H1 (cell line): ENCODE results near the gene PKMYT1. TPM values are rescaled to one million over a fixed set of nuclear protein-coding genes. Genes with fewer than 3 reads are reported as not detected.

ENCODE experiments used
- CTCF ChIA-PET: fragments of 300-600 bp; sonication (Branson Sonifier 250); formaldehyde crosslinking; loops from one replicate; lab custom pipeline; 2021; ENCODE audit not compliant: partially characterized antibody; lab: Charles Lee
- POLR2A ChIA-PET: fragments of 300-600 bp; sonication (Branson Sonifier 250); formaldehyde crosslinking; loops from one replicate; lab custom pipeline; 2021; ENCODE audit warnings: inconsistent platforms; ENCODE audit not compliant: partially characterized antibody; lab: Charles Lee
- DNase-seq, 2 experiments: peaks; one replicate each; pipeline versions ENCODE4 v3.0.0 to v3.0.0-alpha.2; 2010 to 2022; ENCODE audit warnings: low spot score in 2 of 2, low read depth in 1 of 2, mixed read lengths in 1 of 2
- FAIRE-seq: peaks from 2 replicates; lab custom pipeline; 2011; peaks lifted over from hg19 to GRCh38; lab: Jason Lieb, UNC
- H2AFZ ChIP-seq: 2 replicates; pipeline ENCODE4 v1.8.1; 2012; ENCODE audit warnings: low read length, inconsistent platforms
- H2AK5ac ChIP-seq: 2 replicates; pipeline ENCODE4 v1.6.1; 2013; ENCODE audit warnings: low read depth, low read length
- H2BK120ac ChIP-seq: replicated peaks from 2 replicates; pipeline ENCODE3; 2013; ENCODE audit warnings: low read depth, low read length, inconsistent platforms
- H2BK12ac ChIP-seq: 2 replicates; pipeline ENCODE4 v1.6.1; 2013; ENCODE audit warnings: low read depth, low read length
- H2BK15ac ChIP-seq: 2 replicates; pipeline ENCODE4 v1.6.1; 2013; ENCODE audit warnings: low read length
- H2BK20ac ChIP-seq: 2 replicates; pipeline ENCODE4 v1.6.1; 2013; ENCODE audit warnings: low read length
- H2BK5ac ChIP-seq: 2 replicates; pipeline ENCODE4 v1.6.1; 2013; ENCODE audit warnings: low read depth, low read length
- H3K14ac ChIP-seq: 2 replicates; pipeline ENCODE4 v1.6.1; 2013; ENCODE audit warnings: inconsistent platforms; ENCODE audit not compliant: insufficient read length
- H3K18ac ChIP-seq: 2 replicates; pipeline ENCODE4 v1.6.1; 2013; ENCODE audit warnings: low read length; ENCODE audit errors: extremely low read depth
- H3K23ac ChIP-seq: 2 replicates; pipeline ENCODE4 v1.6.1; 2013; ENCODE audit warnings: inconsistent platforms; ENCODE audit not compliant: insufficient read length
- H3K23me2 ChIP-seq: 2 replicates; pipeline ENCODE4 v1.6.1; 2013; ENCODE audit warnings: low read depth, low read length
- H3K27ac ChIP-seq: 2 replicates; pipeline ENCODE4 v1.6.1; 2011; ENCODE audit warnings: low read depth, low read length, inconsistent platforms
- H3K27me3 ChIP-seq, 4 experiments: replicated peaks in 1 of 4; 1 replicate in 1 of 4; 2 replicates in 3 of 4; pipeline versions ENCODE4 v1.6.1 to v1.8.1; 2011 to 2013; ENCODE audit warnings: low read length in 3 of 4, mild to moderate bottlenecking in 3 of 4, inconsistent platforms in 2 of 4, mixed read lengths in 2 of 4, moderate library complexity in 1 of 4; ENCODE audit not compliant: control insufficient read depth in 3 of 4, insufficient read depth in 3 of 4; ENCODE audit errors: extremely low read depth in 1 of 4
- H3K36me3 ChIP-seq, 4 experiments: 2 replicates each; pipeline versions ENCODE4 v1.6.1 to v1.8.1; 2011 to 2013; ENCODE audit warnings: mild to moderate bottlenecking in 4 of 4, low read length in 3 of 4, moderate library complexity in 2 of 4, control low read depth in 1 of 4, inconsistent platforms in 1 of 4; ENCODE audit not compliant: insufficient read depth in 4 of 4, control insufficient read depth in 2 of 4
- H3K4ac ChIP-seq: replicated peaks from 2 replicates; pipeline ENCODE3; 2013; ENCODE audit warnings: low read length, low read depth, mixed read lengths, inconsistent platforms; ENCODE audit not compliant: insufficient read length
- H3K4me1 ChIP-seq, 4 experiments: replicated peaks in 1 of 4; 1 replicate in 1 of 4; 2 replicates in 3 of 4; pipeline versions ENCODE4 v1.6.1 to v1.8.1; 2011 to 2013; ENCODE audit warnings: low read length in 3 of 4, inconsistent platforms in 2 of 4, mixed read lengths in 1 of 4; ENCODE audit not compliant: insufficient read depth in 4 of 4, control insufficient read depth in 3 of 4
- H3K4me2 ChIP-seq, 2 experiments: 2 replicates each; pipeline versions ENCODE4 v1.6.1 to v1.8.1; 2011 to 2013; ENCODE audit warnings: low read depth in 2 of 2, low read length in 2 of 2, control low read depth in 1 of 2, inconsistent platforms in 1 of 2, mild to moderate bottlenecking in 1 of 2; ENCODE audit not compliant: insufficient read depth in 1 of 2
- H3K4me3 ChIP-seq, 4 experiments: fragments of 200-600, 300-600 bp in 1 of 4; sonication (generic), shearing (Covaris generic), sonication (Bioruptor Twin) in 1 of 4; 2 replicates each; pipeline versions ENCODE4 v1.5.1 to v1.8.1; 2011 to 2016; ENCODE audit warnings: low read length in 4 of 4, low read depth in 3 of 4, control low read depth in 2 of 4, inconsistent platforms in 2 of 4, mild to moderate bottlenecking in 2 of 4, mixed read lengths in 1 of 4, moderate library complexity in 1 of 4; ENCODE audit not compliant: insufficient read depth in 2 of 4; ENCODE audit errors: extremely low read depth in 1 of 4
- H3K56ac ChIP-seq: replicated peaks from 2 replicates; pipeline ENCODE3; 2013; ENCODE audit warnings: low read depth, mild to moderate bottlenecking, mixed read lengths, low read length, inconsistent platforms; ENCODE audit not compliant: insufficient read length
- H3K79me1 ChIP-seq: 2 replicates; pipeline ENCODE4 v1.6.1; 2013; ENCODE audit warnings: low read depth, low read length, control low read depth
- H3K79me2 ChIP-seq, 2 experiments: 2 replicates each; pipeline versions ENCODE4 v1.6.1 to v1.8.1; 2012 to 2013; ENCODE audit warnings: low read length in 2 of 2, mild to moderate bottlenecking in 2 of 2, inconsistent platforms in 1 of 2; ENCODE audit not compliant: insufficient read depth in 2 of 2, control insufficient read depth in 1 of 2
- H3K9ac ChIP-seq, 4 experiments: replicated peaks in 1 of 4; 1 replicate in 1 of 4; 2 replicates in 3 of 4; pipeline versions ENCODE4 v1.6.1 to v1.8.1; 2011 to 2013; ENCODE audit warnings: low read depth in 3 of 4, low read length in 3 of 4, control low read depth in 2 of 4, mild to moderate bottlenecking in 2 of 4, moderate library complexity in 2 of 4, inconsistent platforms in 1 of 4; ENCODE audit errors: extremely low read depth in 1 of 4
- H3K9me3 ChIP-seq, 2 experiments: 2 replicates each; pipeline versions ENCODE4 v1.6.1 to v1.8.1; 2012 to 2013; ENCODE audit warnings: mild to moderate bottlenecking in 2 of 2, moderate library complexity in 2 of 2, control low read depth in 1 of 2, inconsistent platforms in 1 of 2, low read depth in 1 of 2, low read length in 1 of 2, mixed read lengths in 1 of 2; ENCODE audit not compliant: insufficient read depth in 2 of 2
- H4K20me1 ChIP-seq, 2 experiments: replicated peaks in 1 of 2; 2 replicates each; pipeline versions ENCODE3 to v1.8.1; 2011 to 2013; ENCODE audit warnings: inconsistent platforms in 2 of 2, low read length in 2 of 2, mild to moderate bottlenecking in 1 of 2; ENCODE audit not compliant: insufficient read depth in 2 of 2, control insufficient read depth in 1 of 2
- H4K5ac ChIP-seq: 2 replicates; pipeline ENCODE4 v1.6.1; 2013; ENCODE audit warnings: low read length, low read depth, mixed read lengths, inconsistent platforms; ENCODE audit not compliant: insufficient read length
- H4K8ac ChIP-seq: 2 replicates; pipeline ENCODE4 v1.8.0; 2013; ENCODE audit warnings: mild to moderate bottlenecking, moderate library complexity, low read length, inconsistent platforms; ENCODE audit not compliant: insufficient read depth; ENCODE audit errors: extremely low read depth
- H4K91ac ChIP-seq: replicated peaks from 2 replicates; pipeline ENCODE3; 2013; ENCODE audit warnings: low read length, mixed read lengths, inconsistent platforms; ENCODE audit not compliant: insufficient read length
- CBX5 ChIP-seq: fragments of 300-800, 300-1000 bp; sonication (generic); IDR thresholded peaks from 2 replicates; pipeline ENCODE4 v1.7.1; 2016; ENCODE audit warnings: antibody characterized with exemption, low read length, low read depth
- CHD1 ChIP-seq: IDR thresholded peaks from 2 replicates; pipeline ENCODE4 v1.6.1; 2012; ENCODE audit warnings: low read depth, low read length, improper control_type of control experiment
- JUN ChIP-seq: IDR thresholded peaks from 2 replicates; pipeline ENCODE4 v1.6.1; 2011; ENCODE audit warnings: low read depth, mild to moderate bottlenecking, improper control_type of control experiment, low read length
- NANOG ChIP-seq: IDR thresholded peaks from 2 replicates; pipeline ENCODE4 v1.6.1; 2011; ENCODE audit warnings: low read length, low read depth, mild to moderate bottlenecking, inconsistent platforms; ENCODE audit not compliant: insufficient read depth, poor library complexity, severe bottlenecking
- RAD21 ChIP-seq, 2 experiments: IDR thresholded peaks in 1 of 2; conservative IDR thresholded peaks in 1 of 2; 2 replicates each; pipeline ENCODE4 v1.6.1; 2011; ENCODE audit warnings: low read depth in 2 of 2, low read length in 2 of 2, improper control_type of control experiment in 1 of 2, inconsistent platforms in 1 of 2, mild to moderate bottlenecking in 1 of 2, moderate library complexity in 1 of 2
- RBBP5 ChIP-seq: IDR thresholded peaks from 2 replicates; pipeline ENCODE4 v1.7.1; 2012; ENCODE audit warnings: low read depth, mild to moderate bottlenecking, inconsistent platforms, low read length, moderate library complexity, borderline replicate concordance
- SAP30 ChIP-seq: fragments of 300-600 bp; sonication (generic); IDR thresholded peaks from 2 replicates; pipeline ENCODE4 v1.7.1; 2012; ENCODE audit warnings: low read length, moderate library complexity, mild to moderate bottlenecking, inconsistent platforms; ENCODE audit not compliant: insufficient read depth, insufficient replicate concordance
- SP1 ChIP-seq: IDR thresholded peaks from 2 replicates; pipeline ENCODE4 v1.6.1; 2011; ENCODE audit warnings: low read depth, low read length
- TCF12 ChIP-seq: IDR thresholded peaks from 2 replicates; pipeline ENCODE4 v1.6.1; 2011; ENCODE audit warnings: low read depth, mild to moderate bottlenecking, low read length
- WGBS, 2 experiments: shearing (Covaris generic) in 1 of 2; methylation state at CpG; one replicate each; pipeline versions ENCODE4 v1.1.6 to v1.1.7; 2013 to 2015; ENCODE audit warnings: low lambda C conversion rate in 2 of 2, mixed read lengths in 2 of 2, inconsistent platforms in 1 of 2, low coverage in 1 of 2, missing lambda C conversion rate in 1 of 2; ENCODE audit not compliant: insufficient replicate concordance in 2 of 2, insufficient coverage in 1 of 2, insufficient read length in 1 of 2; ENCODE audit errors: extremely low coverage in 1 of 2, missing lambda C conversion rate in 1 of 2; 5-methylcytosine and 5-hydroxymethylcytosine counted together
- polyA plus RNA-seq, 7 experiments: library from polyadenylated mRNA; depleted of rRNA in 3 of 7; stranded (reverse) in 5 of 7; unstranded in 2 of 7; fragments of >200 nt in 5 of 7; fragments of 200-250 nt in 2 of 7; gene quantifications; 1 replicate in 5 of 7; 2 replicates in 1 of 7; 4 replicates in 1 of 7; pipeline versions ENCODE4 v1.2.1 to v1.2.3, GENCODE V29; 2011 to 2013; ENCODE audit warnings: missing spikeins in 2 of 7, mixed read lengths in 2 of 7
- total RNA-seq: library from RNA; stranded (reverse); fragmentation: NEBNext Ultra II Directional; extraction: Animal tissue kit (Norgen Biotek cat#: 25700); gene quantifications from 2 replicates; pipeline ENCODE4 v1.2.1, GENCODE V29; 2021

Gene PKMYT1
- total and polyA plus RNA-seq, 2 of the 8 experiments (the other 6 are each of a cell fraction or from before 2014, with no cell fraction given), result 74.7 to 85.2 TPM

- CTCF ChIA-PET, result interaction anchor here (0.8 to 17.3 kb wide), 6 partner anchors 21 to 136 kb away, joined by 3 to 639 read pairs (median 5); partner anchors contain the start of genes BICDL2, CLDN6, HCFC1R1 and THOC6
- peak overlapping the region; percentile 20 to 60 (median 46) for H3K4me3 ChIP-seq
- H4K91ac ChIP-seq, result peak overlapping the region; percentile 100
- no peaks in the 10 kb centered on the region for H4K20me1 ChIP-seq
- H3K27me3 ChIP-seq, result no peaks in the 10 kb centered on the region; a peak in 1 of 7 replicates
- no peak for FAIRE-seq
- peak overlapping the region; percentile 96 for H3K56ac ChIP-seq
- H2AFZ ChIP-seq, result no peak overlapping the region
- H3K23ac ChIP-seq, result no peak overlapping the region
- H3K27ac ChIP-seq, result peak overlapping the region; percentile 96
- H3K14ac ChIP-seq, result peak overlapping the region; percentile 14
- 43% methylated on average over 13 of the region's 13 CpGs; no CpG with 5 or more reads in 1 of the 2 experiments for WGBS, 2 experiments
- peaks cover 17 to 50% (median 41%) of the 10 kb centered on the region in 4 experiments for H3K4me1 ChIP-seq
- H2BK20ac ChIP-seq, result peak overlapping the region; percentile 40
- peak overlapping the region; percentile 94 for H2AK5ac ChIP-seq
- peak overlapping the region; percentile 99 for H2BK12ac ChIP-seq
- H2BK5ac ChIP-seq, result peak overlapping the region; percentile 100
- H3K23me2 ChIP-seq, result peaks cover 19% of the 10 kb centered on the region
- H3K18ac ChIP-seq, result peak overlapping the region; percentile 100
- H2BK120ac ChIP-seq, result peak overlapping the region; percentile 85
- POLR2A ChIA-PET, result interaction anchor here (0.6 to 35.7 kb wide), 19 partner anchors 10 to 102 kb away, joined by 3 to 1808 read pairs (median 7); partner anchors contain the start of genes BICDL2, CLDN6, CLDN9 and HCFC1R1
- H3K9me3 ChIP-seq, result no peaks in the 10 kb centered on the region
- H3K79me1 ChIP-seq, result no peaks in the 10 kb centered on the region; the same call in 1 of the 2 replicates
- H3K4ac ChIP-seq, result peak overlapping the region; percentile 99
- H4K5ac ChIP-seq, result peak overlapping the region; percentile 63
- H3K4me2 ChIP-seq, result peak overlapping the region; percentile 84 to 88
- 0 out of 2 replicates have a peak overlapping the region, but pooled peaks have one; percentile 6 for H2BK15ac ChIP-seq
- peak overlapping the region; percentile 69 for H4K8ac ChIP-seq
- peak overlapping the region in 3 of 4 experiments; percentile 84 to 87 (median 85); a peak in 5 of 7 replicates for H3K9ac ChIP-seq
- DNase-seq, result no peak
- peaks cover 0 to 6% of the 10 kb centered on the region in 2 experiments; a peak in 1 of 4 replicates for H3K79me2 ChIP-seq
- peaks cover 0 to 3% (median 0%) of the 10 kb centered on the region in 4 experiments; a peak in 1 of 8 replicates for H3K36me3 ChIP-seq
- TF ChIP-seq CHD1, result no peak
- no peak for TF ChIP-seq SP1
- TF ChIP-seq RAD21 (IDR thresholded peaks at IDR 0.05 in 1 of 2, conservative IDR thresholded peaks at IDR 0.05 in 1 of 2; ENCODE audit: low read depth in 2 of 2, low read length in 2 of 2), result no peak
- no peak for TF ChIP-seq NANOG
- TF ChIP-seq TCF12, result no peak
- no peak for TF ChIP-seq RBBP5
- no peak for TF ChIP-seq SAP30
- no peak for TF ChIP-seq JUN
- no peak for TF ChIP-seq CBX5
Observed at GRCh38 chr16:3007059-3007956, 27.1 kb upstream of the PKMYT1 start.
